GM12801 (cell line): ENCODE data around the gene TCAIM.

ENCODE experiments used
- TF ChIP-seq, protein P1 (sequence below): IDR thresholded peaks from one replicate; pipeline ENCODE4 v1.5.1; 2011; ENCODE audit warnings: control low read depth; ENCODE audit not compliant: insufficient read length; ENCODE audit errors: extremely low read depth

TCAIM gene

GRCh38 chr3:44338010-44338827 is at the start of gene TCAIM:
Gene TCAIM, plus strand, starts transcription at chr3:44338766. Its CDS starts 16,017 bp downstream, at chr3:44354783.
- TF ChIP-seq, protein P1, sequence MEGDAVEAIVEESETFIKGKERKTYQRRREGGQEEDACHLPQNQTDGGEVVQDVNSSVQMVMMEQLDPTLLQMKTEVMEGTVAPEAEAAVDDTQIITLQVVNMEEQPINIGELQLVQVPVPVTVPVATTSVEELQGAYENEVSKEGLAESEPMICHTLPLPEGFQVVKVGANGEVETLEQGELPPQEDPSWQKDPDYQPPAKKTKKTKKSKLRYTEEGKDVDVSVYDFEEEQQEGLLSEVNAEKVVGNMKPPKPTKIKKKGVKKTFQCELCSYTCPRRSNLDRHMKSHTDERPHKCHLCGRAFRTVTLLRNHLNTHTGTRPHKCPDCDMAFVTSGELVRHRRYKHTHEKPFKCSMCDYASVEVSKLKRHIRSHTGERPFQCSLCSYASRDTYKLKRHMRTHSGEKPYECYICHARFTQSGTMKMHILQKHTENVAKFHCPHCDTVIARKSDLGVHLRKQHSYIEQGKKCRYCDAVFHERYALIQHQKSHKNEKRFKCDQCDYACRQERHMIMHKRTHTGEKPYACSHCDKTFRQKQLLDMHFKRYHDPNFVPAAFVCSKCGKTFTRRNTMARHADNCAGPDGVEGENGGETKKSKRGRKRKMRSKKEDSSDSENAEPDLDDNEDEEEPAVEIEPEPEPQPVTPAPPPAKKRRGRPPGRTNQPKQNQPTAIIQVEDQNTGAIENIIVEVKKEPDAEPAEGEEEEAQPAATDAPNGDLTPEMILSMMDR = no peak

DNA sequence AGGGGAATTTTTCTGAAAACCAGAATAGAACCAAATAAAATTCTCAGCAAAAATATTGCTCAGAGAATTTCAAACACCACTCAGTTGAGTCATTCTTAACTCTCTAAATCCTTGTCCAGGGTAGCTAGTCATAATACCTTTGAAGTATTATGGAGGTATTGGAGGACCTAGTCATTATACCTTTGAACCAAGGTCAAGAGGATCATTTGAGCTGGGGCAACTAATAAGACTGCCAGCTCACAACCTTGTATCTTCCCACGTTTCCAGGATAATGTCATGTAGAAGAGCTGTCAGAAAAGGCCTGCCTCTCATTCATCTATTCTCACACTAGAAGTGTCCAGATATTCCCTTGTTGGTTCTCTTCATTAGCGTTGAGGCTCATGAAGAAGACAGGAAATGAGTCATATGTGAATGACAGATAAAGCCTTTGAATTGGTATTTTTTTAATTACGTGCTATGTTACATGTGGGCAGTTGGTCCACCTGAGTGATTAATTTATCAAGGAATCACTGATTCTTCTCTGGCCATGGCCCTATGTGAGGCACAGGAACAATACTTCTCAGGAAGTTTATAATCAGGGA is 48.6 kb upstream of the TCAIM start:
- TF ChIP-seq, protein P1 = no peak

- TF ChIP-seq, protein P1 = no peak
Measured at GRCh38 chr3:44292276-44292675, 46.3 kb upstream of the TCAIM start.

GRCh38 chr3:44292947-44293346 is 45.6 kb upstream of the TCAIM start:
- TF ChIP-seq, protein P1 = no peak

DNA sequence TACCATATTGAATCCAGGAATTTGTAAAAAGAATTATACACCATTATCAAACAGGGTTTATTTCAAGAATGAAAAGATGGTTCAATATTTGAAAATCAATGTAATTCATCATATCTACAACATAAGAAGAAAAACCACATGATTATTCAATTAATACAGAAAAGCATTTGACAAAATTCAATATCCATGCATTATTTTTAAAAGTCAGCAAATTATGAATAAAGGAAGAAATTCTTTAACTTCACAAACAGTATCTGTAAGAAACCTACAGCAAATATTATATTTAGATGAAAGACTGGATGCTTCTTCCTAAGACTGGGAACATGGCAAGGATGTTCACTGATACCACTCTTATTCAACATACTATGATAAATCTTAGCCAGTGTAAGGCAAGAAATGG is 41.3 kb upstream of the TCAIM start:
- TF ChIP-seq, protein P1 = no peak

GRCh38 chr3:44301746-44302145 is 36.8 kb upstream of the TCAIM start:
- TF ChIP-seq, protein P1 = no peak

DNA sequence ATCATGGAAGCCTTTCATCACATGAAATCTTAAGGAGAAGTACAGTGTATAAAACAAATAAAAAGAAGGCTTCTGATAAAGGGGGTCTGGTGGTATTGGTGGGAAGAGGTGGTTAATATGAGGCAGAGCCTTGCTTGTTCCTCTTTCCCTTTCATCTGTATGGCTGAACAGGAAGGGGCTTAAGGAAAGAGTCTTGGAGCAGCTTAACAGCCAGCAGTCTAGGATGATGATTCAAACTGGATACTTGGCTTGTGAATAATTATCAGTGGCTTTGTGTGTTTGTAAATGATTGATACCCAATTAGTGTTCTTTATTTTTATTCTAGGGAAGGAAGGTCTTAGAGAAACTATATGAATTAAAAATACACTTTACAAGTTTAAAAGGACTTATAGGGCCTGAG is 29.1 kb upstream of the TCAIM start:
- TF ChIP-seq, protein P1 = no peak
